Measurements from ENCODE around the gene HEG1. TPM values are rescaled to one million over a fixed set of nuclear protein-coding genes. Genes with fewer than 3 reads are reported as not detected.

Gene HEG1
- total RNA-seq, 2 experiments from 2014 or later = 38.5 to 75.6 TPM

- Mint-ChIP-seq H3K4me3 (no peak overlapping the region), H3K9me3 (ENCODE audit: low read depth) (no peaks in the 10 kb centered on the region), H3K27ac (no peak overlapping the region), H3K27me3 (no peaks in the 10 kb centered on the region), H3K36me3 (peaks cover 58% of the 10 kb centered on the region), H3K4me1 (peaks cover 12% of the 10 kb centered on the region)
- no peak for ATAC-seq
- CTCF ChIA-PET = interaction anchor here (0.6 to 1.4 kb wide), 2 partner anchors 11 to 273 kb away, joined by 3 read pairs; no protein-coding TSS in a partner anchor
- no peak for DNase-seq
Measured at GRCh38 chr3:125011941-125012340, 43.9 kb downstream of the HEG1 start.

- no peaks in the 10 kb centered on the region for H3K27me3 Mint-ChIP-seq
- H3K36me3 Mint-ChIP-seq = peaks cover 57% of the 10 kb centered on the region
- DNase-seq (no peak), ATAC-seq (no peak)
- H3K4me1 Mint-ChIP-seq = peaks cover 12% of the 10 kb centered on the region
- CTCF ChIA-PET = no interaction called here
- no peak overlapping the region for H3K4me3 Mint-ChIP-seq
- H3K9me3 Mint-ChIP-seq (ENCODE audit: low read depth) = no peaks in the 10 kb centered on the region
- no peak overlapping the region for H3K27ac Mint-ChIP-seq
Measured at GRCh38 chr3:125010393-125010792, 45.4 kb downstream of the HEG1 start.

- Mint-ChIP-seq H3K27me3 (no peaks in the 10 kb centered on the region), H3K9me3 (ENCODE audit: low read depth) (no peaks in the 10 kb centered on the region), H3K4me1 (peaks cover 12% of the 10 kb centered on the region), H3K36me3 (peaks cover 67% of the 10 kb centered on the region), H3K4me3 (no peak overlapping the region), H3K27ac (no peak overlapping the region)
- CTCF ChIA-PET = interaction anchor here (0.7 to 1.2 kb wide), 2 partner anchors 141 to 426 kb away, joined by 3 to 4 read pairs; no protein-coding TSS in a partner anchor
- DNase-seq (no peak), ATAC-seq (no peak)
Measured at GRCh38 chr3:125008766-125009165, 47.0 kb downstream of the HEG1 start.

- H3K9me3 Mint-ChIP-seq (ENCODE audit: low read depth) = no peaks in the 10 kb centered on the region
- no peak overlapping the region for H3K4me3 Mint-ChIP-seq
- CTCF ChIA-PET = no interaction called here
- H3K36me3 Mint-ChIP-seq = peaks cover 62% of the 10 kb centered on the region
- H3K27me3 Mint-ChIP-seq = no peaks in the 10 kb centered on the region
- peaks cover 10% of the 10 kb centered on the region for H3K4me1 Mint-ChIP-seq
- ATAC-seq (no peak), DNase-seq (no peak)
- H3K27ac Mint-ChIP-seq = no peak overlapping the region
Measured at GRCh38 chr3:125006291-125006731, 49.5 kb downstream of the HEG1 start.

- Mint-ChIP-seq H3K27ac (no peak overlapping the region), H3K4me3 (no peak overlapping the region), H3K36me3 (peaks cover 62% of the 10 kb centered on the region), H3K27me3 (no peaks in the 10 kb centered on the region), H3K9me3 (ENCODE audit: low read depth) (no peaks in the 10 kb centered on the region), H3K4me1 (peaks cover 9% of the 10 kb centered on the region)
- no peak for DNase-seq
- ATAC-seq = no peak
- CTCF ChIA-PET = no interaction called here
Measured at GRCh38 chr3:125005676-125006075, 50.1 kb downstream of the HEG1 start.

GRCh38 chr3:125005222-125005621, 50.6 kb downstream of the HEG1 start:
- no peak overlapping the region for H3K4me3 Mint-ChIP-seq
- CTCF ChIA-PET = no interaction called here
- peaks cover 60% of the 10 kb centered on the region for H3K36me3 Mint-ChIP-seq
- H3K4me1 Mint-ChIP-seq = peaks cover 5% of the 10 kb centered on the region
- DNase-seq (no peak), ATAC-seq (no peak)
- no peaks in the 10 kb centered on the region for H3K27me3 Mint-ChIP-seq
- H3K27ac Mint-ChIP-seq = no peak overlapping the region
- no peaks in the 10 kb centered on the region for H3K9me3 Mint-ChIP-seq (ENCODE audit: low read depth)

- no peak for ATAC-seq
- no peak for DNase-seq
- H3K36me3 Mint-ChIP-seq = peaks cover 54% of the 10 kb centered on the region
- H3K4me3 Mint-ChIP-seq = no peak overlapping the region
- no peaks in the 10 kb centered on the region for H3K9me3 Mint-ChIP-seq (ENCODE audit: low read depth)
- CTCF ChIA-PET = interaction anchor here (0.9 kb wide), 1 partner anchor 12 kb away, joined by 3 read pairs; no protein-coding TSS in a partner anchor
- no peak overlapping the region for H3K27ac Mint-ChIP-seq
- H3K27me3 Mint-ChIP-seq = no peaks in the 10 kb centered on the region
- H3K4me1 Mint-ChIP-seq = no peaks in the 10 kb centered on the region
Measured at GRCh38 chr3:125003859-125004595, 51.8 kb downstream of the HEG1 start.

GRCh38 chr3:125003369-125003853, 52.4 kb downstream of the HEG1 start:
- no peaks in the 10 kb centered on the region for H3K27me3 Mint-ChIP-seq
- CTCF ChIA-PET = no interaction called here

GRCh38 chr3:125002414-125003368, 53.1 kb downstream of the HEG1 start:
- Mint-ChIP-seq H3K27ac (no peak overlapping the region), H3K36me3 (peaks cover 49% of the 10 kb centered on the region), H3K4me1 (no peaks in the 10 kb centered on the region), H3K27me3 (no peaks in the 10 kb centered on the region), H3K9me3 (ENCODE audit: low read depth) (no peaks in the 10 kb centered on the region), H3K4me3 (no peak overlapping the region)
- ATAC-seq (no peak), DNase-seq (no peak)
- CTCF ChIA-PET = interaction anchor here (0.5 kb wide), 1 partner anchor 31 kb away, joined by 3 read pairs; no protein-coding TSS in a partner anchor

More at GRCh38 chr3:125003369-125003853, 52.4 kb downstream of the HEG1 start:
- Mint-ChIP-seq H3K4me1 (no peaks in the 10 kb centered on the region), H3K9me3 (ENCODE audit: low read depth) (no peaks in the 10 kb centered on the region), H3K4me3 (no peak overlapping the region), H3K27ac (no peak overlapping the region), H3K36me3 (peaks cover 54% of the 10 kb centered on the region)
- ATAC-seq = no peak
- DNase-seq = no peak

- peaks cover 46% of the 10 kb centered on the region for H3K36me3 Mint-ChIP-seq
- ATAC-seq (no peak), DNase-seq (no peak)
- H3K4me3 Mint-ChIP-seq = no peak overlapping the region
- CTCF ChIA-PET = interaction anchor here (0.5 kb wide), 1 partner anchor 30 kb away, joined by 3 read pairs; no protein-coding TSS in a partner anchor
- H3K27me3 Mint-ChIP-seq = no peaks in the 10 kb centered on the region
- no peak overlapping the region for H3K27ac Mint-ChIP-seq
- no peaks in the 10 kb centered on the region for H3K9me3 Mint-ChIP-seq (ENCODE audit: low read depth)
- H3K4me1 Mint-ChIP-seq = no peaks in the 10 kb centered on the region
Measured at GRCh38 chr3:125001557-125002413, 54.0 kb downstream of the HEG1 start.

- no peaks in the 10 kb centered on the region for H3K27me3 Mint-ChIP-seq
- no peak for DNase-seq
- no peaks in the 10 kb centered on the region for H3K9me3 Mint-ChIP-seq (ENCODE audit: low read depth)
- H3K4me1 Mint-ChIP-seq = peaks cover 8% of the 10 kb centered on the region
- CTCF ChIA-PET = interaction anchor here (0.6 kb wide), 1 partner anchor 72 kb away, joined by 3 read pairs; no protein-coding TSS in a partner anchor
- no peak overlapping the region for H3K4me3 Mint-ChIP-seq
- peaks cover 47% of the 10 kb centered on the region for H3K36me3 Mint-ChIP-seq
- no peak for ATAC-seq
- H3K27ac Mint-ChIP-seq = no peak overlapping the region
Measured at GRCh38 chr3:125000661-125001060, 55.1 kb downstream of the HEG1 start.

- Mint-ChIP-seq H3K9me3 (ENCODE audit: low read depth) (no peaks in the 10 kb centered on the region), H3K27me3 (no peaks in the 10 kb centered on the region), H3K4me3 (no peak overlapping the region), H3K4me1 (peaks cover 13% of the 10 kb centered on the region), H3K36me3 (peaks cover 45% of the 10 kb centered on the region), H3K27ac (no peak overlapping the region)
- no peak for DNase-seq
- CTCF ChIA-PET = no interaction called here
- ATAC-seq = no peak
Measured at GRCh38 chr3:124999897-125000435, 55.8 kb downstream of the HEG1 start.

Measured in activated CD8-positive, alpha-beta memory T cell treated with anti-CD3 and anti-CD28 coated beads, Interleukin-2, amount 10 ng/mL, durations not matched to agents 7 days and 5 days (primary cell).